Measurements from ENCODE around the gene STXBP6. TPM values are rescaled to one million over a fixed set of nuclear protein-coding genes. Genes with fewer than 3 reads are reported as not detected.

STXBP6 gene
- total RNA-seq, 1 donor from 2014 or later, result not detected

- peaks cover 25% of the 10 kb centered on the region for H3K27me3 Mint-ChIP-seq
- no peak overlapping the region for H3K4me3 Mint-ChIP-seq
- H3K27ac Mint-ChIP-seq, result no peak overlapping the region
- intact Hi-C loops (cut with micrococcal nuclease), result no loop called here
- no peaks in the 10 kb centered on the region for H3K36me3 Mint-ChIP-seq (ENCODE audit: low read depth)
- no peaks in the 10 kb centered on the region for H3K9me3 Mint-ChIP-seq
- H3K4me1 Mint-ChIP-seq, result no peaks in the 10 kb centered on the region
- no peak for DNase-seq
Measured at GRCh38 chr14:25044106-25044698, 5.7 kb downstream of the STXBP6 start.

- Mint-ChIP-seq H3K27me3 (peaks cover 10% of the 10 kb centered on the region), H3K9me3 (no peaks in the 10 kb centered on the region), H3K4me3 (no peak overlapping the region), H3K27ac (no peak overlapping the region), H3K36me3 (ENCODE audit: low read depth) (no peaks in the 10 kb centered on the region), H3K4me1 (no peaks in the 10 kb centered on the region)
- DNase-seq, result no peak
- intact Hi-C loops (cut with micrococcal nuclease), result no loop called here
Measured at GRCh38 chr14:25042362-25043299, 7.3 kb downstream of the STXBP6 start.

- H3K4me3 Mint-ChIP-seq, result no peak overlapping the region
- peaks cover 4% of the 10 kb centered on the region for H3K27me3 Mint-ChIP-seq
- H3K36me3 Mint-ChIP-seq (ENCODE audit: low read depth), result no peaks in the 10 kb centered on the region
- intact Hi-C loops (cut with micrococcal nuclease), result no loop called here
- H3K27ac Mint-ChIP-seq, result no peak overlapping the region
- no peaks in the 10 kb centered on the region for H3K4me1 Mint-ChIP-seq
- no peak for DNase-seq
- H3K9me3 Mint-ChIP-seq, result no peaks in the 10 kb centered on the region
Measured at GRCh38 chr14:25041898-25042297, 8.0 kb downstream of the STXBP6 start.

GRCh38 chr14:25041484-25041883 is 8.5 kb downstream of the STXBP6 start:
- Mint-ChIP-seq H3K36me3 (ENCODE audit: low read depth) (no peaks in the 10 kb centered on the region), H3K27me3 (peaks cover 3% of the 10 kb centered on the region), H3K27ac (no peak overlapping the region), H3K4me3 (no peak overlapping the region), H3K4me1 (no peaks in the 10 kb centered on the region), H3K9me3 (no peaks in the 10 kb centered on the region)
- no peak for DNase-seq
- intact Hi-C loops (cut with micrococcal nuclease), result no loop called here

GRCh38 chr14:25039933-25040332 is 10.0 kb downstream of the STXBP6 start:
- Mint-ChIP-seq H3K4me1 (no peaks in the 10 kb centered on the region), H3K36me3 (ENCODE audit: low read depth) (no peaks in the 10 kb centered on the region)
- intact Hi-C loops (cut with micrococcal nuclease), result no loop called here

GRCh38 chr14:25038044-25038668 is 11.8 kb downstream of the STXBP6 start:
- intact Hi-C loops (cut with micrococcal nuclease), result no loop called here
- H3K27ac Mint-ChIP-seq, result no peak overlapping the region
- no peak overlapping the region for H3K4me3 Mint-ChIP-seq
- no peaks in the 10 kb centered on the region for H3K9me3 Mint-ChIP-seq
- no peaks in the 10 kb centered on the region for H3K4me1 Mint-ChIP-seq
- H3K36me3 Mint-ChIP-seq (ENCODE audit: low read depth), result no peaks in the 10 kb centered on the region
- no peak for DNase-seq
- H3K27me3 Mint-ChIP-seq, result peaks cover 2% of the 10 kb centered on the region

More at GRCh38 chr14:25039933-25040332, 10.0 kb downstream of the STXBP6 start:
- Mint-ChIP-seq H3K4me3 (no peak overlapping the region), H3K9me3 (no peaks in the 10 kb centered on the region), H3K27ac (no peak overlapping the region), H3K27me3 (peaks cover 2% of the 10 kb centered on the region)
- DNase-seq, result no peak

GRCh38 chr14:25037032-25037431 is 12.9 kb downstream of the STXBP6 start:
- Mint-ChIP-seq H3K36me3 (ENCODE audit: low read depth) (no peaks in the 10 kb centered on the region), H3K4me3 (no peak overlapping the region)

GRCh38 chr14:25034803-25035681 is 14.9 kb downstream of the STXBP6 start:
- H3K9me3 Mint-ChIP-seq, result no peaks in the 10 kb centered on the region
- H3K4me1 Mint-ChIP-seq, result no peaks in the 10 kb centered on the region
- H3K4me3 Mint-ChIP-seq, result no peak overlapping the region
- peaks cover 2% of the 10 kb centered on the region for H3K27me3 Mint-ChIP-seq
- no peak overlapping the region for H3K27ac Mint-ChIP-seq
- no peak for DNase-seq
- H3K36me3 Mint-ChIP-seq (ENCODE audit: low read depth), result no peaks in the 10 kb centered on the region
- intact Hi-C loops (cut with micrococcal nuclease), result no loop called here

More at GRCh38 chr14:25037032-25037431, 12.9 kb downstream of the STXBP6 start:
- H3K9me3 Mint-ChIP-seq, result no peaks in the 10 kb centered on the region
- H3K27me3 Mint-ChIP-seq, result peaks cover 2% of the 10 kb centered on the region
- intact Hi-C loops (cut with micrococcal nuclease), result no loop called here
- H3K27ac Mint-ChIP-seq, result no peak overlapping the region
- no peaks in the 10 kb centered on the region for H3K4me1 Mint-ChIP-seq
- DNase-seq, result no peak

- no peaks in the 10 kb centered on the region for H3K4me1 Mint-ChIP-seq
- no peaks in the 10 kb centered on the region for H3K36me3 Mint-ChIP-seq (ENCODE audit: low read depth)
- H3K27ac Mint-ChIP-seq, result no peak overlapping the region
- no peak for DNase-seq
- no peaks in the 10 kb centered on the region for H3K27me3 Mint-ChIP-seq
- no peaks in the 10 kb centered on the region for H3K9me3 Mint-ChIP-seq
- H3K4me3 Mint-ChIP-seq, result no peak overlapping the region
- intact Hi-C loops (cut with micrococcal nuclease), result no loop called here
Measured at GRCh38 chr14:25033358-25033757, 16.6 kb downstream of the STXBP6 start.

GRCh38 chr14:25032092-25032784 is 17.7 kb downstream of the STXBP6 start:
- DNase-seq, result peak; percentile 59
- no peak overlapping the region for H3K27ac Mint-ChIP-seq
- H3K4me3 Mint-ChIP-seq, result no peak overlapping the region

GRCh38 chr14:25026476-25027137 is 23.3 kb downstream of the STXBP6 start:
- no peak overlapping the region for H3K4me3 Mint-ChIP-seq

More at GRCh38 chr14:25032092-25032784, 17.7 kb downstream of the STXBP6 start:
- H3K4me1 Mint-ChIP-seq, result no peaks in the 10 kb centered on the region
- no peaks in the 10 kb centered on the region for H3K36me3 Mint-ChIP-seq (ENCODE audit: low read depth)
- intact Hi-C loops (cut with micrococcal nuclease), result no loop called here
- no peaks in the 10 kb centered on the region for H3K9me3 Mint-ChIP-seq
- peaks cover 2% of the 10 kb centered on the region for H3K27me3 Mint-ChIP-seq

GRCh38 chr14:25019892-25020291 is 30.1 kb downstream of the STXBP6 start:
- Mint-ChIP-seq H3K27me3 (no peaks in the 10 kb centered on the region), H3K9me3 (no peaks in the 10 kb centered on the region), H3K36me3 (ENCODE audit: low read depth) (no peaks in the 10 kb centered on the region), H3K27ac (no peak overlapping the region), H3K4me3 (no peak overlapping the region), H3K4me1 (no peaks in the 10 kb centered on the region)
- DNase-seq, result no peak
- intact Hi-C loops (cut with micrococcal nuclease), result no loop called here

More at GRCh38 chr14:25026476-25027137, 23.3 kb downstream of the STXBP6 start:
- Mint-ChIP-seq H3K4me1 (no peaks in the 10 kb centered on the region), H3K9me3 (no peaks in the 10 kb centered on the region), H3K36me3 (ENCODE audit: low read depth) (no peaks in the 10 kb centered on the region), H3K27me3 (peaks cover 2% of the 10 kb centered on the region), H3K27ac (no peak overlapping the region)
- DNase-seq, result no peak
- intact Hi-C loops (cut with micrococcal nuclease), result no loop called here

Data from activated CD4-positive, alpha-beta T cell treated with anti-CD3 and anti-CD28 coated beads, Interleukin-2, amount 10 ng/mL, durations not matched to agents 24 days and 14 days (primary cell).